GM21786 (cell line): ENCODE data around the gene KIF17.
"Not testable (repeated sequence)": the region's sequence is repeated elsewhere in the genome, so short reads cannot be mapped to it uniquely, and the experiment has no call there.

Experiments
- ATAC-seq: cut with Tn5 transposase; IDR thresholded peaks from one replicate; pipeline ENCODE4 v1.9.1; 2021; ENCODE audit not compliant: unreplicated experiment

Gene KIF17

DNA sequence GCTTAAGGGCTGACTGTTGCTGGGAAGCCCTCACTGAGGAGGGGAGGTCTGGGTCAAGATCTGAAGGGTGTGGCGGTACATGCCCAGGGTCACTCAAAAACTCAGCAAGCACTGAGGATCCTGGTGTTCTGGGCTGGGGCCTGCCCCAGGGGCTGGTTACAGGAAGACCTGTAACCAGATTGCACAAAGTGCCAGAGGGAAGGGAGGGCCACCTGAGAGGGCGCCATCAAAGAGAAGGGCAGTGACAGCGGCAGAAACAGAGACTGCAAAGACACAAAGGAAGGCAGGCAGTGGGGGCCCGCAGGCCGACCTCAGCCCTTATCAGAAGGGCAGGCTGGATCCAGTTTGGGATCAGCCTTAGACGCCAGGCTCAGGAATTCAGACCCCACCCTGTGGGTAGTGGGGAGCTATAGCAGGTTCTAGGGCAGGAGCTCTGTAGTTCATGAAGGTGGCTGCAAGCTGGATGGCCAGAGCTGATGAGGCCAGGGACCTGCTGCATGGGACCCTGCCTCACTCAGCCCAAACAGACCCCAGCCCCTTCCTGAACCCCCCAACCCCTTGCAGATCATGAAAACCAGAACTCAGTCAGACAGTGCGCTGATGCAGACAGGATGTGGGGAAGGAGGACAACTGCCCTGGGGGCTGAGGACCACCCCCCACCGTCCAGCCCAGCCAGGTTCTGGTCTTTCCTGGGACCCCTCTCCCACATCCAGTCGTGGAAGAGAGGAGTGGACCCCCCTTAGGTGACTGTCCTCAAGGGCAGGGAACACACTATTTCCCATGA lies 10.8 kb upstream of the KIF17 start:
- no peak for ATAC-seq

DNA sequence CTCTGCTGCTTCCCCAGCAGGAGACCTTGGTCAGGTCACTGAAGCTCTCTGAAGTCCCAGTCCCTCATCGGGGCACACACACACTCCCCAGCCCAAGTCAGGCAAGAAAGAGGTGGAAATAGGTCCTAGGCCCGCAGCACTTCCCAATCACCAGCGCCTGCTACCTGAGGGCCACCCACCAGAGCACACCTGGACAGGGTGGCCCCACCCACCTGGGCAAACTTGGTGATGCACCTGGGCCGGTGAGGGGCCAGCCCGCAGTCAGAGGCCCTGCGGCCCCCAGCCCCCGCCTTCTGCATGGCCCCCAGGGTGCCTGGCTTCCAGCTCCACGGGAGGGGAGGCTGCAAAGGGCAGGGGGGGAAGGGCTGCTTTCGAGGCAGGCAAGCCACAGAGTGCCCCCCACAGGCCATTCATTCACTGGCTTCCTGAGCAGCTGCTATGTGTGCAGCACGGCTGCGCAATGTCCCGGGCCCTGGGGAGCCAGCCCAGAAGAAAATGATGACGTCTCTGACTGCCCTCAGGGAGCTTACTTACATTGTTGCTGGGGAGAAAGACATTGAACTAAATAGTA lies 10.0 kb upstream of the KIF17 start:
- ATAC-seq, result no peak

DNA sequence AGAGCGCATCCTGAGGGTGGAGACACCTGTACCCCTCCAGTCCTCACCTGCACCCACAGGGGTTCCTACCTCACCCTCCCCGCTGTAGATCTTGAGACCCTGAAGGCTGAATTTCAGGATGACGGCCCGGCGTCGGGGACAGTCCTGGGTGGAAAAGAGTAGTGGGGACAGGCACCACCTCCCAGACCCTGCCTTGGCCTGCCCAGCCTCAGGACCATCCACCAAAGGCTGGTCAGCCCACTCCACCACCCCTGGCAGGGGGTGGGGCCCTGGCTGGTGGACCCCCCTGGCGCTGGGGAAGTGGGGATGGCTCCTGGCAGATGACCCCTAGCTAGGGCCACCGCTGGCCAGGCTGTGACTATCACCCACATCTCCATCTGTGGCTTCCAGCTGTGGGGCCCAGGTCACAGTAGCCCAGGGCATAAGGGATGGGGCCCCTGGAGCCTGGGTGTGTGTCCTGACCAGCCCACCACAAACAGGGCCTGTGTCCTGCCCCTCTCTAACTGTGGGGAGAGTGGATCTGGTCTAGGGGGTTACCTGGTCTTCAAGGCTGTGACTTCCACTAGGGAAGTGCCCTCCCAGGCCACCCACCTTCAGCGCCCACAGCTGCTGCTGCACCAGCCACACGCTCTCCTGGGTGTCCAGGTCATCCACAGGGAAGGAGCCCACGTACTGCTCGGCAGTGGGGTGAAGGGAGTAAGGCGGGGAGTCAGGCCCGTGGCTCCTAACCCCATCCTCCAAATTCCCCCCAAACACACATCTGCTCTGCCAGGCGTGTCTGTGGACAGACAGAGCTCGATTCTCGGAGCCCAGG lies 9.3 kb upstream of the KIF17 start:
- ATAC-seq, result no peak

DNA sequence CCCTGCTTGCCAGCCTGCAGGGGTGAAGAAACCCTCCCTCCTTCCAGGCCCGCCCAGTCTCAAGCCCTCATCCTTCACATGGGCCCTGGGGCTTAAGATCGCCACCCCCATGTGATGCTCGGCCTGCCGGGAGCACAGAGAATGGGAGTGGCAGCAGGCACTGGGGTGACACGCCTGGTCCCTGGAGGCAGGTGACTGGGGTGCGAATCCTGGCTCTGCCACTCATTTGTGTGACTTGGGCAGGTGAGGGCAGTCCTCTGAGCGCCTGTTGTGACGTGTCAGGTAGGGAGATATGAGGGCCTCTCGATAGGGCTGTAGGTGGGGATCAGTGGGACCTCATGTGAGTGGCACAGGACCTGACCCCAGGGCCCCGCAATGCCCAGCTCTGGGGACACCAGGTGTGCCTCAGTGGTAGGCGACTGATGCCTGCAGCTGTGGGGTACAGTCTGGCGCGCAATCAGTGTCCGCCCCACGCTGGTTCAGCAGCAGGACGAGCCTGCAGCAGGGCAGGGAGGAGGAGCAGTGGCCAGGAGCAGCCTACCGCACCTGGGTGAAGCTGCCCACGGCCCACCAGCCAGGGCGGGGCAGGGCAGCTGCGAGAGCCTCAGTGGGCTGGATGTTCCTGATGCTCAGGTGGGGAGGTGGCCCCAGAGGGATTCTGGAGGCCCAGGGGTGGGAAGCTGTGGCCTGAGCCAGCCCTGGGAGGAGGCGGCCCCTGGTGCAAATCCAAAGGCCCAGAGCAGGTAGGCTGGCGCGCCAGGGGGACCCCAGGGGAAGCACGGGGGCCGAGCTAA lies 8.5 kb upstream of the KIF17 start:
- ATAC-seq, result no peak

DNA sequence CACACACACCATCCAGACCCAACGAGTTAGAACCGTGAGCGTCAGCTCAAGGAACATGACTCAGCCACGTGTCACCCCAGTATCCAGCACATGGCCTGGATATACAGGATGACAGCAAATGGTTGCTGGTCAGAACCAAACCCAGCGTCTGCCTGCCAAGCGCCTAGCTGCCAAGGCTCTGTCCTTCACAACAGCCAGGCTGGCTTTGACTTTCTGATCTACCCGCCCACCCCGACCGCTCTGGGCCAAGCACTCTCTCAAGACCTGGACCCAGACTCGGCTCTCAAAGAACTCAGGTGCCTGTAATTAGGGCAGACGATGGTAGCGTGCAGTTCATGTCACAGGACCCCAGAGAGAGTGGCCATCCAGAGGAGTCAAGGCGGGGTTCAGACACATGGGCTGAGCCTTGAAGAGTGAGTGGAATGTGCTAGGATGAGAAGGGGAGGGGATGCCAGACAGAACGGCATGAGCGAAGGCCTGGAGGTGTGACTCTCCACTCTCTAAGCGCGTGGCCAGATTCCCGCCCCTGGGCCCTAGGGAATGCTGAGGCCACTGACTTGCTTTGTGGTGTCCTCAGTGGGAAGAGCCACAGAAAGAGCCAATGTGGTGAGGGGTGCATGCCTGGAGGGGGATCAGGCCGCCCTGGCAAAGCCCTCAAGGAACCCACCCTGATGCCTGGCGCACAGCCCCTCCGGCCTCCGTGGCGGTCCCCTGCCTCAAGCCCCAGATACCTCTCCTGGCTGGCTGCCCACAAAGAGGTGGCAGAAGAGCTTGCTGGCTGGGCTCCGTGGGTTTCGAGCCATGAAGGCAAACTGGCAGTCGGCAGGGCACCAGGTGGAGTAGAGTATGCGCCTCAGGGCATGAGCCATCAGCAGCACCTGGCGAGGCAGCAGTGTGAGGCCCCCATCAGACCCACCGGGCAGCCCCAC lies 7.6 kb upstream of the KIF17 start:
- ATAC-seq, result no peak

DNA sequence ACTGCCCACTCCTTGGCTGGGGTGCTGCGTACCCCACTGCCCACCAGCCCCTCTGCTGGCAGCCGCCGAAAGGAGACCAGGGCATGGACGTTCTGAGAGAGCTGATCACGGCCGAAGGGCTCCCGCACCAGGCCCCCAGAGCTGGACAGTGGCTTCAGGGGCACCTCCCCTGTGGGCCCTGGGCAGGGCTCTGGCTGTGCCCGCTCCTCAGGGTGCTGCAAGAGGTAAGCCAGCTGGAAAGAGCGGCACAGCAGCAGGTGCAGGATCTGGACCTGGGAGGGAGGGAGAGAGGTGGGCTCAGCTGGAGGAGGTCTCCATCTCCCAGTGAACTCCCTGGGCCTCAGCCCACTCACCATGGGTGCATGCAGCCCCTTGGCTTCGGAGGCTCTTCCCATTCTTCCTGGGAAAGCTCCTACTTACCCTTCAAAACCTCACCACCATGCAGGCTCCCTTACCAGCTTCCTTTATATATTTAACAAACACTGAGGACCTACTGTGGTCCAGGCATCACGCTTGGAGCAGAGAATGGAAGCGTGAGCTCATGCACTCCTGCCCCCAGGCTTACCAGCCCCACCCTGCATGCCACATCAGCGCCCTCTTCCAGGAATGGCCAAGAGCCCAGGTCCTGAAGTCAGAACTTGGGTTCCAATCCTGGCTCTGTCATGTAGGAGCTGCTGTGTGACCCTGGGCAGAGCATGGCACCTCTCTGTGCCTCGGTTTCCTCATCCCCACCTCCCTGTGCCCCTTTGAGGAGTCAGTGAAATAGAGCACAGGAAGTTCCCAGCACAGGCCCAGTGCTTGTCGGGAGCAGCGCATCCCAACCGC lies 6.8 kb upstream of the KIF17 start:
- ATAC-seq, result no peak

DNA sequence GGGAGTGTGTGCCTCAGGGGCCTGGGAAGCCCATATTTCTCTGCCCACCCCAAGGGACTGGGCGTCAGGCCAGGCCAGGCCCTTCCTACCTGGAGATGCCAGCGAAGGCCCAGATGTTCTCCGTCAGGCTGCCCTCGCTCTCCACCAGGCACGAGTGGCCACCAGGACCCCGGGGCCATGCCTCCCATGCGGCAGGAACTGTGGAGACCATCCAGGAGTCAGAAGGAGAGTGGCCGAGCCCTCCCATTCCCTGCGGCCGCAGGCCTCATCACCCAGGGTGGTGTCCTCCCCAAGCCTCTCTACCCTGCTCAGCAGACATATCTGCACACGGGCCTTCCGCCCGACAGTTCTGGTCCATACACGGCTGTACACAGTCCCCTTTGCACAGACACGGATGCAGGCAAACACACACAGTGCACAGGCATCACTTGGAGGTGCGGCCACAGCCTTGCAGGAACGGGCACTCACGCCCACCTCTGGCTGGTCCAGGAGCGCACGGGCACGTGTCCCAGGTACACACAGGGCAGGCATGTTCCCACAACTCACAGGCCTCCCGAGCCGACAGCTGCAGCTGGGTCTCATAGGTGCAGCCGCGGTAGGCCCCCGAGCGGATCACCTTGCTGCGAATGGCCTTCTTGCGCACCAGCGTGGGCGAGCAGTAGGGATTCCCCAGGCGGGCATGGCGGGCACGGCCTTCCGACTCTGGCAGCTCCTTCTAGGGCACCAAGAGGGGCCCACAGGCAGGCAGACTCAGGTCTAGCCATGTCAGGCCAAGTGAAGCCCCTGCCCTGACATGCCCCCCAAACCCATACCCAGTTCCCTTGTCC lies 5.9 kb upstream of the KIF17 start:
- no peak for ATAC-seq

DNA sequence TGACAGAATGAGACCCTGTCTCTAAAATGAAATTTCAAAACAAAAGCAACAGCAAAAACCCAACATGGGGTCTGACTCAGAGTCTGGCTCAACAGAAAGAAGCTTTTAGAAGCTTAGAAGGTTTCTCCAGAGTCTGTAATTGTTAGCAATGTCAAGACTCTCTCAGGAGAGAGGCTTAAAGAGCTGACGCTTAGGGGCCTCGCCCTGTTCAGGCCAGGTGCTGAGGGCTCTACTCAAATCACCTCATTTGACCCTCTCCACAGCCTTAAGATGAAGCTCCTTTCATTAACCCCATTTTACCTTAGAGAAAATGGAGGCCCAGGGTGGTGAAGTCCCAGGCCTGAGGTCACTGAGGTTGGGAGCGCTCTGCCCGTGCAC lies 5.3 kb upstream of the KIF17 start:
- ATAC-seq, result no peak

DNA sequence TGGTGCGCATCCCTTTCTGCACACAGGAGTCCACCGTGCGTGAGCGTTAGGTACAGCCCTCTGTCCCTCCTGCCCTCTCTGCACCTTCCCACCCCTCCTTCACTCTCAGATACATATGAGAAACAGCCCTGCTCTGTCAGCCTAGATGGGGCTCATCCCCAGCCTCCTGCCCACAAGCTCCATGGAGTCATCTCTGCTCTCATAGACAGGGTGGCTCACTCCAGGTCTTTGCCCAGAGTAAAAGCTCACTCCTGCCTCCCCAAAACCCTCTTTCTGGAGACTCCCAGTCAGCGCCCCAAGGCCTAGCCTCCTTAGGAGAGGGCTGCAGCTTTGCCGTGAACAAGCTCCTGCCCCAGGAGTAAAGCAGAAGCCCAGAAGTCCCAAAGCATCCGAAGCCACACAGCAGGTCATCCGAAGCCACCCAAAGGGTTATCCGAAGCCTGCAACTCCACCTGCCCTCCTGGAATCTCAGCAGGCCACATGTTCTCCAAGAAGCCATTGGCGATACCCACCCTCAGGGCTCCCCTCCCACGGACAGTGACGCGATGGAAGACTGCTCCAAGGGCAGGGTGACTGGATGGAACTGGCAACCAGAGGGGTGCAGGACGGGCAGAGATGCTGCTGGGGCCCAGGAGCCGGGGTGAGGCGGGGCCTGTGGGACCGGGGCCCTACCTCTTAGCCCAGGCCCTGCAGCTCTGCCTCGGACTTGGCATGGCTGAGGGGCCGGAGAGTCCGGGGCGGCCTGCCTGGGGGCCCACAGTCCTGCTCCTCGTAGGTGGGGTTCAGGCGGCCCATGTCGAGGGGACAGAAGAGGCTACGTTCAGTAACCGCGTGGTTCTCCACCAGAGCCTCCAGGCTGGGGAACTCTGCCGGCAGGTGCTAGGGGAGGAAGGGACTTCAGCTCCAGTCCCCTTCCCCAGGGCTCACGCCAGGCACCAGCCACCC lies 3.6 kb upstream of the KIF17 start:
- ATAC-seq, result no peak

DNA sequence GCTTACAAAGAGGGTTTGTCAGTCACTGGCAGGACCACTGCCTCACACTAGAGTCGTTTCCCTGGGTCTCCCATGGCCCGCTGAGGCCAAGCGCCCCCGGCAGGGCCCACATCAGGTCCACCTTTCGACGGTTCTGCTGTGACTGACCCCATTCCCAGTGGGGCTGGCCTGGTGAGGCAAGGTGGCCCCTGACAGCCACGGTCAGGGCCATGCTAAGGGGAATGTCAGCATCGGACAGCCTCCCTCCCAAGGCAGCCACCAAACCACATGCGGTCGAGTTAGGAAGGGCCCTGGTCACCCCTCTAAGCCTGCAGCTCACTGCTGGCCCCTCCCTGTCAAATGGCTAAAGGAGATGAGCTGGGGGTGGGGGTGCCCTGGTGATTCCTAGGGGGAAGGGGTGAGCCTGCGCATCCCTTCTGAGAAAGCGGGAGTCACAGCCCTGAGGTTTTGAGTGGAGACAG lies 2.9 kb upstream of the KIF17 start:
- ATAC-seq, result no peak

DNA sequence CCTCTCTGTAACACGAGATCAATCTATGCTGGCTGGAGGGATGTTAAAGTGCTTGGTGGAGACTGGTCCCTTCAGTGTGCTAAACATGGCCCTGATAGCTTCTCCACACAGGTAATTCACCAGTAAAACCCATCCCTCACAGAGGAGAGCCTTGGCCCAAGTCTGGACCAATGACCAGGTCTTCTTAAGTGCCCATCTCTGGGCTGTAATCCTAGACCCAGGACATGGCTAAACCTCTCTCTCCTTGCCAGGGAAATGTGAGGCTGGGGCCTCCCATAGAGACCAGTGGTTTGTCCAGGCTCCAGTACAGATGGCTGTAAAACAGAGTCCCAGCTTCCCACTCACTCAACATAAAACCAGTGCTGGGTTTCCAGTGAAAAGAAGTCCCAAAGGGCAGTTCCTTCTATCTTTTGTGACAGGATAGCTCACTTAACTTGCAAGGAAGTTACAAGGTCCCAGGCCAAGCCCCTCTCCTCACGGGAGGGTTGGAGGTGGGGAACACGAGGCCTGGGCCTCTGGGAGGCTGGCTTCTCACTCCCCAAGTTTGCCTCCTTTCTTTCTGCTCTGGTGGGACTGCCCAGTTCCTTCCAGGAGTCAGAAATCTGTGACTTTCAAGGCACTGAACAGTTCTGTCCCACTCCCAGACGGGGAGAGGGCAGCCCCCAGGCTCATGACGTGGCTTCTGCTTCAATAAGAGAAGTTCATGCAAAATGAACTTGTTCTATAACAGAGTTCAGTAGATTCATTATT lies 2.2 kb upstream of the KIF17 start:
- no peak for ATAC-seq

DNA sequence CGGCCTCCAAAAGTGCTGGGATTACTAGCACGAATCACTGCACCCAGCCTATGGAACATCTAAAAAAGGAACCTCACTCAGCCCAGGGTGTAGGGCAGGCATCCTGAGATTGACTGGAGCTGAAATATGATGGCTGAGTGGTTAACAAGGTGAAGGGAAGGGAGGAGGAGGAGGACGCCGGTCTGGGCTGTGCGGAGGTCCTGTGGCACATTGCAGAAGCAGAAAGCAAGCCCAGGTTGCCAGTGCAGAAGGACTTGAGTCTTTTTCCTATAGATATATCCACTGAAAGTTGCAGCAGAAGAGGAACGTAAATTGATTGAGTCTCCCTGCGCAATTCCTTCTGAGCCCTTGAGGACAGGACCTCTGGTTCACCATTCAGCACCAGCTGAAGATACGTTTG lies 1.5 kb upstream of the KIF17 start:
- ATAC-seq, result no peak

DNA sequence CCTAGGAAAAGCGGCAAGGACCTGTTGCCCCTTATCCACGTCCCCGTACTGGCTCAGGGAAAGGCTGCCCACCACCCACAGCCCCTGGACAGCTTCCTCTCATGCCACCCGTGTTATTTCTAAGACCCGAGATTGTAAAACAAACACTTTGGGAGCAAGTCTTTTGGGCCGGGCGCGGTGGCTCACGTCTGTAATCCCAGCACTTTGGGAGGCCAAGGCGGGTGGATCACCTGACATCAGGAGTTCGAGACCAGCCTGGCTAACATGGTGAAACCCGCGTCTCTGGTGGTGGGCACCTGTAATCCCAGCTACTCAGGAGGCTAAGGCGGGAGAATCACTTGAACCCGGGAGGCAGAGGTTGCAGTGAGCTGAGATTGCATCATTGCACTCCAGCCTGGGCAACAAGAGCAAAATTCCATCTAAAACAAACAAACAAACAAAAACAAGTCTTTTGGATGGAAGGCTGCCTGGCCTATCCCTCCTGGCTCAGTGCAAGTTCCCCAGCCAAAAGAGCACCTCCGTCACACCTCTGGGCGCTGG lies 606 bp upstream of the KIF17 start:
- ATAC-seq, result not testable (repeated sequence)

DNA sequence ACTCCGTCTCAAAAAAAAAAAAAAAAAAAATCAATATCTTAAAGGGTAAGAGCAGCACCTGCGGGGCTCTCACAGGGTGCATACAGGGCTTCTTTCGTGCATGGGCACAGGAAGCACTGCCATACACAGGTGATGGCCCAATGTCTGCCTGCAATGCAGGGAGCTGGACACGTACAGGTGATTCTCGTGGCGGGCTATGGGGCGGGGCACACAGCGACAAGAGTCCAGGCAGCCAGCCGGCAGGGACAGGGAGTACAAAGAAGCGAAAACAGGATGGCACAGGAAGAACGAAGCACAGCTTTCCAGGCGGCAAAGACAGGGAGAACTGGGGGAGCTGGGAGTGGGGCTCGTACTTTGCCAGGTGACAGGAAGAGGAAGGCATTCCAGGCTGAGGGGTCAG lies 1.6 kb downstream of the KIF17 start:
- no peak for ATAC-seq

DNA sequence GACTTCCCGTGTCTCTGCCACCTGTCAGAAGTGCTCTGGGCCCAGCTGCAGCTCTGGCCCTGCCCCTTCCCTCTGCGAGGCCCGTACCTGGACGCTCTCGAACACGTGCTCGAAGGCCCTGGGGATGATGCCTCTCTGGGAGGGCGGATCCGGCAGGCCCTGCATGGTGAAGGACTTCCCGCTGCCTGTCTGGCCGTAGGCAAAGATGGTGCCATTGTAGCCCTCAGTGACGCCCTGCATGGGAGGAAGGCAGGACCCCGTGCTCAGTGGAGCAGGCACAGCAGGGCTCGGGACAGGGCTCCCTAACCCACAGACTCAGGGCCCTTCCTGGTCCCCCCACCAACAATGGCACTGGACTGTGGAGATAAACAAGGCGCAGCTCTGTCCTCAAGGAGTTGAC lies 2.4 kb downstream of the KIF17 start:
- no peak for ATAC-seq

DNA sequence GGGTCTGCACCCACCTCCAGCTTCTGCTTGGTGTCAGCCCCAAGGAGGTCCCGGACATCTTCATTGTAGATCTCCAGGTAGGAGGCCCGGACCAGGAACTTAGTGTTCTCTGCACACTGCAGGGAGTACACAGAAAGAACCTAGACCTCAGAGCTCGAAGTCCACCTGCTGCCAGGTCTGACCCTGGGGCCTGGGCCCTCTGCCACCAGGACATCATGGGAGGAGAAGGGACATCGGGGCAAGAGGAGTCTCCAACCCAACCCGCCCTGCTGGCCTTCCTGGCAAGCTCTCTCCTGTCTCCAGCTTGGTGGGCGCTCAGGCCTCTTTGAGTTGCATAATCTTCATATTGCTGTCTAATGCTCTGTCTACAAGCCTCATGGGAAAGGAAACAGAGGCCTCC lies 4.4 kb downstream of the KIF17 start:
- ATAC-seq, result no peak
